GM18867 (cell line): ENCODE data around the gene NLRC5.
"Not testable (repeated sequence)": the region's sequence is repeated elsewhere in the genome, so short reads cannot be mapped to it uniquely, and the experiment has no call there.

Experiments
- ATAC-seq: cut with Tn5 transposase; IDR thresholded peaks from one replicate; pipeline ENCODE4 v1.9.1; 2021; ENCODE audit warnings: mild to moderate bottlenecking, moderate library complexity; ENCODE audit not compliant: unreplicated experiment

The NLRC5 gene

DNA sequence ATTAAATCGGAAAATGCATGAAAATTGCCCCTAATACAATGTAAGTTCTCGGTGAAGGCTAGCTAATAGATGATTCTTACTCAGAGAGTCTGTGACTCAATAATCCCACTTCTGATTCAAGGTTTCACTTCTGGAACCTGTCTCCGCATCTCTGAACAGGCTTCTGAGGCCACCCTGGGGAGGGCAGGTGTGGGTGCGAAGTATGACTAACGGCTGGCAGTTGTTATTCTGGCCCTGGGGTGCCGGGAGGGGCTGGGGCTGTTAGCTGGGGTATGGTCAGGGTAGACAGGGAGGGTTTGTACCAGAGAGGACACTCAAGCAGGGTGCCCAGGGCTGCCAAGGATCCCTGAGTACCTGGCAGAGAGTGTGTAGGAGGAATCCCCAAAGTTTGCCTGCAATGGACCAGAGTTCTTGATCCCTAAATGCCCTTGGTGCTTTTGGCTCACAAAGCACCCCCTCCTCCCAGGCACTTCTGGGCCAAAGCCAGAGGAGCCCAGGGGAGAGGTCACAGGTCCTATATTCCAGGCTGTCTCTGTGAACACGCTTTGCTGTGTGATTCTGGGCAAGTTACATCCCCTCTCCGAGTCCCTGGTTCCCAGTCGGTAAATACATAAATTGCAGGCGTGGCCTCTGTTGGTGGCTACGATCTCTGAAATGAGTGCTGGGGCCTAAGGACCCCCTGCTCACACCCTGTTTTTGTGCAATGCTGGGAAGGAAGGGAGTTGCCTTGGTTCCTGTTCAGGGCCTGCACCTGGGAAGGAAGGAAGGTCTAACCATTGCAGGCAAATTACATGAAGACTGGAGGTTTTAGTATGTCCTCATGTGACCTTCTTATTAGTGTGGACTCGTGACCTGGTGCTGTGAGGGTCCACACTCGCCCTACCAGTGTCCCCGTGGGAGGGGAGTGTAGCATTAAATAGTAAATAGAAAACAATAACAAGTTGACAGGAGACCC, 53.1 kb downstream of the NLRC5 start:
- peak; percentile 69 for ATAC-seq

DNA sequence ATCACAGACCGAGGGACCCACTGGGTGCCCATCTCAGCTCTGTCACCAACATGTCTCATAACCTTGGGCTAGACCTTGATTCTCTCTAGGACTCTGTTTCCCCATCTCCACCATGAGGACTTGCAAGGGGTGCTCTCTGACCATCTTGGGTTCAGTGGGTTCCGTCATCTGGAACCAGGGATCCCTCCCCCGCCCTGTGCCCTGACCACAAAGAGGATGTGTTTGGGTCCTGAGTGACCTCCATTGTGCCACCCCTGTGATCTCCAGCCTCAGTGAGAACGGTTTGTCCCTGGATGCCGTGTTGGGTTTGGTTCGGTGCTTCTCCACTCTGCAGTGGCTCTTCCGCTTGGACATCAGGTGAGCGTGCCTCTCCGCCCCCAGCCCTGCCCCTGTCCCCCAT, 53.9 kb downstream of the NLRC5 start:
- no peak for ATAC-seq

DNA sequence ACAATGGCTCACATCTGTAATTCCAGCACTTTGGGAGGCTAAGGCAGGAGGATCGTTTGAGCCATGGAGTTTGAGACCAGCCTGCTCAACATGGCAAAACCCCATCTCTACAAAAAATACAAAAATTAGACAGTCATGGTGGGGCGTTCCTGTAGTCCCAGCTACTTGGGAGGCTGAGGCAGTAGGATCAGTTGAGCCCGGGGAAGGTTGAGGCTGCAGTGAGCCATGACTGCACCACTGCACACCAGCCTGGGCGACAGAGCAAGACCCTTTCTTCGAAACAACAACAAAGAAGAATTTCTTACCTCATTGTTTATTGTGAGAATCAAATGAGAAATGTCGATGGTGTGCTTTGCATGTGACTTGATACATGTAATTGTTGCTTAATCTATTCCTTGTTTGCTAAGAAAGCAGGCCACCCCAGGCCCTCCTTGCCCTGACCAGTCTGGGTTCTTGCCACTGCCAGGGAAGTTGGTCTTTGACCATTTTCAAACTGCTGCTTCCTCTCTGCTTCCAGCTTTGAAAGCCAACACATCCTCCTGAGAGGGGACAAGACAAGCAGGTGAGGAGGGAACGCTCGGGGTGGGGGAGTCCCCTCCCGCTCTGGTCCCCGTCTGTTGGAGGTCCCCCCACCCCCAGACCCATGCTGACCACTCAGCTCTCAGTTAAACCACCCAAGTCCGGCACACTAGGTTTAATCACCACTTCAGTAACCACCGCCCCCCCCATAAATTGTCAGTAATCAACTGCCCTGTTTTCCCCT, 55.8 kb downstream of the NLRC5 start:
- ATAC-seq: no peak

DNA sequence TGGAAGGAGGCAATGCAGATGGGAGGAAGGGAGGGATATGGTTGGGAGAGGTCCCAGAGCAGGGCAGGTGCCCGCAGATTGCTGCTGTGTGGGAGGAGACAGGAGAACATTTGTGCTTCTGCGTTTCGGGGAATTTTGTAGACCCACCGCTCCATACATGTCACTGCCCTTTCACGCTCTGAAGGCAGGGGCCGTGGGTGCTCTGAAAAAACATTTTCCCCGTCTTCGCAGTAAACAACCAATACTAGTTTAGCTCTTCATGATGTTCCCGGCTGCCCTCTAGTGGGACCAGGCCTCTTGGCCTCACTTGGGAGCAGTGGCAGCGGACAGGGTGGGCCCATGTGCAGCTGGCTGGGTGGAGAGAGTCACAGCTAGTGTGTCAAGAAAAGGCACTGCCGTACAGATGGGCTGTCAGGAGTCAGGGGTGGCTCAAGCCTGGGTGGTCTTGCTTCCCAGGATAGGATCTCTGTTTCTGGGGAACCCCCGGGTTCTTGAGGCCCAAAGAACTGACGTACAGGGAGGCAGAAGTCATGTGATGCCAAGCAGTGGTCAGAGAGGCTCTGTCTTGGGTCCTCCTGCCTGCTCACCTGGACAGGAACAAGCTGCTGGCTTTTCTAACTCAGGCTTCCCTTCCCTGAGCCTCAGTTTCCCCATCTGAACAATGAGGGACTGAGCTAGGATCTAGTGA, 56.5 kb downstream of the NLRC5 start:
- ATAC-seq: no peak

DNA sequence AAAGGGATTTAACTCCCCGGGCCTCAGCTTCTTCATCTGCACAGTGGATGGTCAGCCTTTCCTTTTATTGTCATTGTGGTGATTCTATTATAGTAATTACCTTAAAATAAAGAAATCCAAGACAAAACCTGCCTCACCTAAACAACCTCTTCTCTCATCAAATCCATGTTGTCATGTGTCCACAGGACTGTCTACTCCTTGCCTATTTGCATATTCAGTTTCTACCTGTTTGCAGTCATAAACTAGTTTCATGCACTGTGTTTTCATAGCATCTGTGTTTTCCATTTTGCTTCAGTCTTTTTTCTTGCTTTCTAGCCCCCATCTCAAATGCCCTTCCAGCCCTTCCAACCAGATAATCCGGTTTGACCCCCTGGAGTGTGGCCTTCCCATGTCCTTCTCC, 58.7 kb downstream of the NLRC5 start:
- no peak for ATAC-seq

DNA sequence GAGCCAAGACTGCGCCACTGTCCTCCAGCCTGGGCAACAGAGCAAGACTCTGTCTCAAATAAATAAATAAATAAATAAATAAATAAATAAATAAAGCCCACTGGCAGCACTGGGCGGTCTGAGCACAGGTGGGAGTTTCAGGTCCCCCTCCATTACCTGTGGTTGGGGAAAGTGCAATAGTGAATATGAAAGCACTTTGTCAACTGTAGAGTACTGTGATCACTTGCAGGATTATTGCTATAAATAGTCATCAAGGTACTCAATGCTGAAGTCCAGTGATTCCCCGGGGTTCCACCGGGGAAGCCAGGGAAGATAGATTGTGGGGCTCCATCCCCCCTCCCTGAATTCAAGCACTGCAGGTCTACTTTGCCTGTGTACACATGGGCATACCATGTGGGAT, 60.3 kb downstream of the NLRC5 start:
- peak; percentile 62 for ATAC-seq

DNA sequence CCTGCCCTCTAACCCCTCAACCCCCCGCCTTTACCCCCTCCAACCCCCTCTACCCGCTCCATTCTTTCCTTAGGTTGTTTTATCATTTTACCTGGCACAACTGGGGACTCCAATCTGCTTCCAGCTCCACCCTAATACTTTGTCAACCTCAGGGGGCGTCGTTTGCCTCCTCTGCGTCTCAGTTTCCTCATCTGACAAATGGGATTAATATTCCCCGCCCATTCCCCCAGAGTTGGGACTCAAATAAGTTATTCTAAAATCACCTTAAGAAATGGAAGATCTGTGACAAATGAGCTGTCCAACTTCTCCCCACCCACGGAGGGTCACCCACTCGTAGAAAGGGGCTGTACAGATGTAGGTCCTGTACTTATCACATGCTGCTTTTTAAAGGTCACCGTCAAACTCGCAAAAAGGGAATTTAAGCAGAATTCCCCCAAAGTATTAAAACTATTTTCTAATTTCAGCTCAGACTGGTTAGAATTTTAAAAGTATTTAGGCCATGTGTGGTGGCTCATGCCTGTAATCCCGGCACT, 62.4 kb downstream of the NLRC5 start:
- ATAC-seq: no peak

DNA sequence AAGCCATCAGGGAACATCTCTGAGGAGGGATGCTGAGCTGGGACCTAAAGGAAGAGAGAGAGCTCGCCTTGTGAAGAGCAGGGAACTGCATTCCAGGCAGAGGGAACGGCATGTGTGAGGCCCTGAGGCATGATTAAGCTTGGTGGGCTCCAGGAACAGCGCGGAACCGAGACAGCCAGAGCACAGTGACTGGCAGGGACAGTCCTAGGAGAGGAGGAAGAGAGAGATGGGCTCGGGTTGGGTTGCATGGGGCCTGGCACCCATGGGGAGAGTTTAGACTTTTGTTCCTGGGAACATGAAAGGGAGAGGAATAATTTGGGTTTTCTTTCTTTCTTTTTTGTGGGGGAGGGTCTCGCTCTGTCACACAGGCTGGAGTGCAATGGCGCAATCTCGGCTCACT, 63.8 kb downstream of the NLRC5 start:
- no peak for ATAC-seq

DNA sequence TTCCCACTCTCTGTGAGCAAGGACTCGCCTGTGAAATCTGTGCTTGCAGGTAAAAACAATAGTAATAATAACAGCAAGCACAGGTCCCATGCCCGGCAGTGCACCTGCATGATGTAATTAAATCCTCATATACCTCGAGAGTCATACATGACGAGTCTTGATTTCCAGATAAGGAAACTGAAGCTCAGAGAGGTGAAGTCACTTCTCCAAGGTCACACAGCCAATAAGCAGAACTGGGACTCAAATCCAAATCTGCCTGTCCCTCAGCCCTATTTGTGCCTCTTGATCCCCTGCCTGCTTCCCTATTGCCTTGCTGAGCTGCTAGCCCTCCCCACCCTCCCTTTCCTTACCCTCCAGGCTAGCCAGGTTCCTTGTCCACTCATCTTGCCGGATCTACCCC, 65.0 kb downstream of the NLRC5 start:
- no peak for ATAC-seq

DNA sequence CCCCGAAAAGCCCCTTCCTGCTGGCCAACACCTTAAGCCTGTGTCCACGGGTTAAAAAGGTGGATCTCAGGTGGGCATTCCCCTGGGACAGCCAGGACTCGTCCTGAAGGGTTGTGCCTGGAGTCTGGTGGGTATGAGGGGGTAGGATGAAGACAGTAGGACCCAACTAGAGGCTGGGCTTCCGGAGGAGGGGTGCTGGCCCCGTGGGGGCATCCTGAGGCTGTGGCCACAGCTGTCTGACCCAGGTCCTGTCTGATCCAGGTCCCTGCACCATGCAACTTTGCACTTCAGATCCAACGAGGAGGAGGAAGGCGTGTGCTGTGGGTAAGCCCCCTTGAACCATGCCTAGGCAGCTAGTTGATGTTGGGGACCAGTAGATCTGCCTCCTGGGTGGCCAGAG, 65.4 kb downstream of the NLRC5 start:
- no peak for ATAC-seq

DNA sequence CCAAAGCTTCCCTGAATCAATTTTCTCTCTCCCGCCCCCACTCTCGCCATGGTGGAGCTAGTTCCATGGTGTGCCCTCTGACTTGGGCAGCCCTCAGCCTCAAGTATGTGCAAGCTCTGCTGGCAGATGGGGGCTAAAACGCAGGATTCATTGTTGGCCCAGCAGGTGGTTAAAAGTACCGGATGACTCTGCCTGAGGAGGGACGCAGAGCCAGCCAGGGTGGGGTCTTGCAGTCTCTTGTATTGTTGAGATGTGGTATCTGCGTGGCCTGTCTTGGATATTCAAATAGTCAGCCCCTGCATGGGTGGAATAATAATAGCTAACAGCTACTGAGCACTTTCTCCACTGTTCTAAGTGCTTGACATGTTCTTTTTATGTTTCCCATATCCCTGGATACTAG, 66.3 kb downstream of the NLRC5 start:
- no peak for ATAC-seq

DNA sequence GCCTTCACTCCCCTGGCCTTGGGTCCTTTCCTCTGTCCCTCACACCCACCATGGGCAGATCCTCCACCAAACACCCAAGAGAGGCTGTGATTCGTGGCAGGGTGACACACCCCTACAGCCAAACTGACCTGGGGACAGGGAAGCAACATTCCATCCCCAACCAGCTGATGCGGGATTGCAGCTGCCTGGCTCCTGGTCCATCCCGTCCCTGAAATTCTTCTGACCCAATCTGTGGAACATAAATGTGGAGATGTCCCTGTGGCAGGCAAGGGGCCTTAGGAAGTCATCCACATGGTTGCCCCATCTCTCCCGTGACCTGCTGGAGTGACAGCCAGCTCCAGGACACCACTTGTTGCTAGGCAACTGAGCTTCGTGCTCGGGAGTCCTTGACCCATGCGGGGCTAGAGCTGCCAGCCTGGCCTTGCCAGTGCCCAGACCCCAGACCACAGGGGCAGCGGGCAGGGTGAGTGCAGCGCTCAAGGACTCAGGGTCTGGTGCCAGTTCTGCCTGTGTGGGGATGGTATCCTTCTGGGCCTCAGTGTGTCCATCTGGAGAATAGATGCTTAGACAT, 69.0 kb downstream of the NLRC5 start:
- no peak for ATAC-seq

DNA sequence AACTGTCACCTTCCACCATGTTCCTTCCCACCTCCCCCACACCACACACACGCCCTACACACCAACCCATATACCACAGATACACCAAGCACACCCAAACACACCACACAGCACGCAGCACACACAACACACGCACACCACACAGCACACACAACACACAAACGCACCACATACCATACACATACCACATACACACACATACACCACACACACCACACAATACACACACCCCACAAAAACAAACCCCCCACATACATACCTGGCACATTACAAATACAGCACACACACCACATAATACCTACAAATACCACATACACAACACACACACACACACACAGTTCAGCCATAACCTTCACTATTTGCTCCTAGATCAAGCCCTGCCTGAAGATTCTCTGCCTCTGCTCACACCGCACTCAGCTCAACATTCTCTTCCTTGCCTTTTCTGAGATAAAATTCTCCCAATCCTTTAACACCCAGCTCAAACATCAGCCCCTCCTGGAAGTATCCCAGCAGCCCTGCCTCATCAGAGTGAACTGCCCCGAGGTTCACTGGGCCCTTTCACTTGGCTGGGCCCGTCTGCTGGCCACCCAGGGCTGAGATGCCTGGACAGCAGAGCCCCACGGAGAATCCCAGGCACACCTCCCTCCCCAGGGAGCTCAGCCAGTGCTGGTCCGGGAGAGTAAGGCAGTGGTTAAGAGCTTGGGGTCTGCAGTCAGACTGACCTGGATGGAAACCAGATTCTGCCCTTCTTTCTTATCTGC, 71.1 kb downstream of the NLRC5 start:
- no peak for ATAC-seq

DNA sequence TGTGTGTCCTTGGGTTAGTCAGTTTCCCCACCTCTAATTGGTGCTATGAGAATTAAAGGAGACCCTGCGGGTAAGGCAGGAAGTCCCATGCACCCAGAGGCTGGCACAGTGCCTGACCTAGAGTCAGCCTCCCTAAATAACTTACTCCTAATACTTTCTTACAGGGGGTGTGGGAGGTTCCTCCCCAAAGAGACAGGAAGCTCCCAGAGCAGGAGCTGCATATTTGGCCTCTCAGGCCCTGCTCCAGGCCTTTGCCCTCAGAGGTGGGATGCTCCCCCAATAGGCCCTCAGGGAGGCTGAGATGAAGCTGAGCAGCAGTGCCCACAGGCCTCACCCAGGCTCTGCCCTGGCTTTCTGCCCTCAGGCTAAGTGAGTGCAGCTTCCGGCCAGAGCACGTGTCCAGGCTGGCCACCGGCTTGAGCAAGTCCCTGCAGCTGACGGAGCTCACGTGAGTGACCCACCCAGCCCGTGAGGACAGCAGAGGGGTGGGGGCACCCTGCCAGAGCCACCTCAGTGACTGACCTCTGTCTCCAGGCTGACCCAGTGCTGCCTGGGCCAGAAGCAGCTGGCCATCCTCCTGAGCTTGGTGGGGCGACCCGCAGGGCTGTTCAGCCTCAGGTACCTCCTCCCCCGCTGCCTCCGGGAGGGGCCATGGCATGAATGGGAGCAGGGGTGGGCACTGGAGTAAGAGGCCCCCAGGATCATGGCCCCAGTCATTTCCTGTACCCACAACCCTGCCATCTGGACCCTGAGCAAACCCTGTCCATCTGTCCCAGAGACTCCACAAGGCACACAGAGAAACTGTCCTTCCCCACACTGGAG, 71.9 kb downstream of the NLRC5 start:
- no peak for ATAC-seq

DNA sequence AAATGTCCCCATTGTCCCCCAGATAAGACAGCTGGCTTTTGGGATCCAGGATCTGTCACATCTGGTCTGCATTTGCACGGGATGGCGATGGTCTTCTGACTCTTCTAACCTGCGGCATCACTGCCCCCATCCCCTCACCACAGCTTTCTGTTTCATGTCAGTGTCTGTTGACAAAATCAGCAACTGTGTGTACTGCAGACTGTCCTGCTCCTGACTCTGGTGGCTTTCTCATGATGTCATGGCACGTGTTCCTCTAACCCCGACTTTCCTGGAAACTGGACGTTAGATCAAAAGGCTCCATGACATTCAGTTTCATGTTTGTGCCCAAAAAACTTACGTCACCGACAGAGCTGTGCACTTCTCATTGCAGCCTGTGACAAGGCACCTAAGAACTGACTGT, 73.0 kb downstream of the NLRC5 start:
- ATAC-seq: no peak

DNA sequence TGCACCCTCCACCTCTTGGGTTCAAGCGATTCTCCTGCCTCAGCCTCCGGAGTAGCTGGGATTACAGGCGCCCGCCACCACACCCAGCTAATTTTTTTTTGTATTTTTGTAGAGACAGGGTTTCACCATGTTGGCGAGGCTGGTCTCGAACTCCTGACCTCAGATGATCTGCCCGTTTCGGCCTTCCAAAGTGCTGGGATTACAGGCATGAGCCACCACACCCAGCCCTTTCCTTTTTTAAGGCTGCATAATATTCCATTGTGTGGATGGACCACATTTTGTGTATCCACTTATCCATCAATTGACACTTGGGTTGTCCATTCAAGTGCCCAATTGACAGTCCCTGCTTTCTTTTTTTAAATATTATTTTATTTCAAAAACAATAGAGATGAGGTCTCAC, 73.8 kb downstream of the NLRC5 start:
- ATAC-seq: not testable (repeated sequence)

DNA sequence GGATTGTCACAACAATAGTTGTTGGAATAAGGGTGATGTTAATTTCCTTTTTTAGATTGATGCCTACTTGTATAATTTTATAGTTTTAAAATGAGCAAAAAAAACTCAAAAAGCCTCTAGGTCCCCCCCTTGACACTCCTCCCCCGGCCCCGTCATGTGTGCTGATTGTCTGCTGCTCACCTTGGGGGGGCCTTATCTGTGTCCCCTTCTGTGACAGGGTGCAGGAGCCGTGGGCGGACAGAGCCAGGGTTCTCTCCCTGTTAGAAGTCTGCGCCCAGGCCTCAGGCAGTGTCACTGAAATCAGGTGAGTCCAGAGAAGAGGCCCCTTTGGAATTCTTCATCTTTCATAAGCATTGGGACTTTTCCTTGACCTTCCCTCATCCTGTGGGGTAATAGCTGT, 75.6 kb downstream of the NLRC5 start:
- ATAC-seq: no peak

DNA sequence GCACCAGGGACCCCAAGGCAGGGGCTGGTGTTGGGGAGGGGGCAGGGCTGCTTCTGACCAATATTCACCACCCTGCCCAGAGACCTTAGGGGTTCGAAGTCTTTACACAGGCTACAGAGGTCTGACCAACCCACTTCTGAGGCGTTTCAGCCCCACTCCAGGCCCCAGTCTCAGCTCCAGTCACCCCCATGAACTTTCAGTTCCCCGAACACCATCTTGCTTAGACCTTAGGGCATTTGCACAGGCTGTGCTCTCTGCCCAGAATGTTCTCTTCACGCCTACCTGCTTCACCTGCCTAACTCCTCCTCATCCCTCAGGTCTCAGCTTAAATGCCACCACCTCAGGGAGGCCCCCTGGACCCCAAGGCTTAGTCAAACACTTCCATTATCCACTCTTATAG, 77.3 kb downstream of the NLRC5 start:
- ATAC-seq: no peak

DNA sequence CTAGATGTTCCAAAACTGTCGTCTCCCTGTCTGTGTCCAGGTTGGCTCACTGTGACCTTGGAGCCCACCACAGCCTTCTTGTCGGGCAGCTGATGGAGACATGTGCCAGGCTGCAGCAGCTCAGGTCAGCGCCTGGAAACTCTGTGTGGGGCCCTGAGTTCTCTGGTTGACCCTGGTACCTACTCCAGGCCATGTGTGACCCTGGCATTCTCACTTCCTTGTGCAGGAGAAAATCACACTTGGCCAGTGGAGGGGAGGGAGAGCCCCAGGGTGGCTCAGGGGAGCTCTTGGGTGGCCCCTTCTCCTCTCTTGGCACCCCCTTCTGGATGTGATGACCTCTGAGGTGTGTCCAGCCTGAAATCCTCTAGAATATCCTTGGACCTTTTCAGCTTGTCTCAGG, 78.0 kb downstream of the NLRC5 start:
- no peak for ATAC-seq
